Measurements from ENCODE around the gene SEMA3F. TPM values are rescaled to one million over a fixed set of nuclear protein-coding genes. Genes with fewer than 3 reads are reported as not detected.
A peak's percentile ranks its signal among the peaks of the same experiment; 100 is the strongest.

SEMA3F gene
- total and polyA plus RNA-seq, 2 of the 4 experiments (the other 2 are of a cell fraction) = 7.3 to 23.3 TPM

DNA sequence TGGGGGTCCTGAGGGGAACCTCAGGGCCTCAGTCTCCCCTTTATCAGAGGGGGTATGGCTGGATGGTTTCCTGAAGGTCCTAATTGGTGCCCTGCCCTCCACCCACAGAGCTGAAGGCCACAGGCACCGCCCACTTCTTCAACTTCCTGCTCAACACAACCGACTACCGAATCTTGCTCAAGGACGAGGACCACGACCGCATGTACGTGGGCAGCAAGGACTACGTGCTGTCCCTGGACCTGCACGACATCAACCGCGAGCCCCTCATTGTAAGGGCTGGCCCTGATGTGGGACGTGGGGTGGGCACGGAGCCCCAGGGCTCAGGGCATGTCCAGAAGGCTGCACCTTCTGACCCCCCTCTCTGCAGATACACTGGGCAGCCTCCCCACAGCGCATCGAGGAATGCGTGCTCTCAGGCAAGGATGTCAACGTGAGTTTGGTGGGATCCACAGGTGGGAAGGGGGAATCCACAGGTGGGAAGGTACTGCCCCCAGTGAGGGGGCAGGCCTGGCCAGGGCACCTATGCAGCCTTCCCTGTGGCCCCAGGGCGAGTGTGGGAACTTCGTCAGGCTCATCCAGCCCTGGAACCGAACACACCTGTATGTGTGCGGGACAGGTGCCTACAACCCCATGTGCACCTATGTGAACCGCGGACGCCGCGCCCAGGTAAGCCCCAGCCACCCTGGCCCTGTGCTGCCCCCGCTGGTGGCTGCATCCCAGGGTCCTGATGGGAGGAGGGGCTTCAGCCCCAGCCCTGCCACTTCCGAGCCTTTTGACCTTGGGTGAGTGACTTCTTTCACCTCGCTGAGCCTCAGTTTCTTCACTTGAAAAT lies 18.8 kb downstream of the SEMA3F start:
- peaks cover 13% of the 10 kb centered on the region for H3K4me1 ChIP-seq (ENCODE audit: control insufficient read depth, insufficient read depth, low read length)
- no peak overlapping the region for H3K27ac ChIP-seq (ENCODE audit: insufficient read depth, low read length)
- H2AFZ ChIP-seq (replicated peaks; ENCODE audit: low read length, poor library complexity) = peak overlapping the region; percentile 28
- H3K23ac ChIP-seq (ENCODE audit: low read depth, low read length) = no peak overlapping the region
- WGBS, 2 experiments (ENCODE audit: extremely low coverage in 2 of 2, insufficient read length in 1 of 2) = 89% methylated on average over 19 of the region's 29 CpGs; no CpG with 5 or more reads in 1 of the 2 experiments
- ATAC-seq (ENCODE audit: low read depth) (no peak), DNase-seq (no peak)
- intact Hi-C loops (cut with micrococcal nuclease) = no loop called here
- H3K4ac ChIP-seq (ENCODE audit: low read depth, low read length) = no peak overlapping the region
- ChIA-PET POLR2A (ENCODE audit: unreplicated experiment) (no interaction called here), CTCF (no interaction called here)
- H2BK120ac ChIP-seq (ENCODE audit: low read depth, low read length) = no peak overlapping the region
- H2BK5ac ChIP-seq (ENCODE audit: low read depth, low read length, poor library complexity, severe bottlenecking) = no peak overlapping the region
- H3K56ac ChIP-seq (ENCODE audit: extremely low read depth, insufficient read depth, low read length) = no peak overlapping the region
- H3K36me3 ChIP-seq (ENCODE audit: control insufficient read depth, insufficient read depth, low read length) = peaks cover 29% of the 10 kb centered on the region
- H3K9me1 ChIP-seq (ENCODE audit: insufficient read depth, low read length) = peaks cover 15% of the 10 kb centered on the region
- no peak overlapping the region for H3K18ac ChIP-seq (ENCODE audit: low read depth, low read length)
- H4K91ac ChIP-seq (ENCODE audit: insufficient read depth, low read depth, low read length) = no peak overlapping the region
- H4K5ac ChIP-seq (ENCODE audit: low read depth, low read length) = no peak overlapping the region
- no peak overlapping the region for H3K4me3 ChIP-seq (ENCODE audit: insufficient read depth, low read depth, low read length)
- no peaks in the 10 kb centered on the region; the same call in 1 of the 2 replicates for H4K20me1 ChIP-seq (ENCODE audit: insufficient read depth, low read length)
- no peak overlapping the region for H3K9ac ChIP-seq (ENCODE audit: low read depth, low read length)
- in situ Hi-C loops (cut with MboI; ENCODE audit: low sequenced_read_pairs) = no loop called here
- H2AK5ac ChIP-seq (ENCODE audit: low read depth, low read length) = no peak overlapping the region
- no peak overlapping the region for H3K14ac ChIP-seq (replicated peaks; ENCODE audit: low read depth, low read length)
- no TSS peak for BruUV-seq (replicated peaks)
- H3K79me1 ChIP-seq (ENCODE audit: low read depth in 1 of 2, low read length in 2 of 2) = peaks cover 5 to 46% of the 10 kb centered on the region in 2 experiments
- no peak overlapping the region for H2BK15ac ChIP-seq (ENCODE audit: low read depth, low read length)
- no peak overlapping the region for H2BK20ac ChIP-seq (ENCODE audit: low read depth, low read length)
- H4K8ac ChIP-seq (ENCODE audit: low read depth in 2 of 2, low read length in 2 of 2) = no peak overlapping the region
- dilution Hi-C loops (cut with HindIII; ENCODE audit: low sequenced_read_pairs, unreplicated experiment) = no loop called here
- H3K4me2 ChIP-seq (ENCODE audit: low read depth, low read length) = no peak overlapping the region
- no peaks in the 10 kb centered on the region for H3K9me3 ChIP-seq (ENCODE audit: control insufficient read depth, insufficient read depth, low read length)
- no peak overlapping the region for H2AK9ac ChIP-seq (replicated peaks; ENCODE audit: low read depth, low read length, poor library complexity)
- no peaks in the 10 kb centered on the region for H3K27me3 ChIP-seq (ENCODE audit: control insufficient read depth, insufficient read depth, low read length)
- no peak for TF ChIP-seq RCOR1 (IDR thresholded peaks at IDR 0.05; ENCODE audit: insufficient replicate concordance, low read length)
- TF ChIP-seq NFE2L2 (IDR thresholded peaks at IDR 0.05; ENCODE audit: low read depth, low read length) = no peak
- TF ChIP-seq, protein P1, sequence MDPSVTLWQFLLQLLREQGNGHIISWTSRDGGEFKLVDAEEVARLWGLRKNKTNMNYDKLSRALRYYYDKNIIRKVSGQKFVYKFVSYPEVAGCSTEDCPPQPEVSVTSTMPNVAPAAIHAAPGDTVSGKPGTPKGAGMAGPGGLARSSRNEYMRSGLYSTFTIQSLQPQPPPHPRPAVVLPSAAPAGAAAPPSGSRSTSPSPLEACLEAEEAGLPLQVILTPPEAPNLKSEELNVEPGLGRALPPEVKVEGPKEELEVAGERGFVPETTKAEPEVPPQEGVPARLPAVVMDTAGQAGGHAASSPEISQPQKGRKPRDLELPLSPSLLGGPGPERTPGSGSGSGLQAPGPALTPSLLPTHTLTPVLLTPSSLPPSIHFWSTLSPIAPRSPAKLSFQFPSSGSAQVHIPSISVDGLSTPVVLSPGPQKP (IDR thresholded peaks at IDR 0.05; ENCODE audit: borderline replicate concordance, low read depth, low read length) = no peak
